SKM-1 (cell line): ENCODE results near the gene MAML3.

ENCODE experiments used
- DNase-seq: peaks from one replicate; lab custom pipeline; 2025; ENCODE audit not compliant: unreplicated experiment; lab: John Stamatoyannopoulos, UW

The MAML3 gene

GRCh38 chr4:140153718-140154571 is at the start of gene MAML3:
Gene MAML3, minus strand, starts transcription at chr4:140154184. Its CDS starts 857 bp downstream, at chr4:140153327.
- DNase-seq: peak; percentile 91

- DNase-seq: no peak
These were observed 45.0 kb upstream of the MAML3 start for GRCh38 chr4:140198942-140199341.

GRCh38 chr4:140195806-140196205 is 41.8 kb upstream of the MAML3 start:
- DNase-seq: no peak

GRCh38 chr4:140189805-140190204 is 35.8 kb upstream of the MAML3 start:
- no peak for DNase-seq

- DNase-seq: no peak
These were observed 35.0 kb upstream of the MAML3 start for GRCh38 chr4:140188975-140189374.

- no peak for DNase-seq
These were observed 33.3 kb upstream of the MAML3 start for GRCh38 chr4:140187316-140187695.

GRCh38 chr4:140186651-140187315 is 32.8 kb upstream of the MAML3 start:
- no peak for DNase-seq

- DNase-seq: no peak
These were observed 32.1 kb upstream of the MAML3 start for GRCh38 chr4:140186082-140186438.

- DNase-seq: no peak
These were observed 31.6 kb upstream of the MAML3 start for GRCh38 chr4:140185412-140186081.

- DNase-seq: no peak
These were observed 29.3 kb upstream of the MAML3 start for GRCh38 chr4:140183270-140183669.

- DNase-seq: no peak
These were observed 26.6 kb upstream of the MAML3 start for GRCh38 chr4:140180577-140180976.

GRCh38 chr4:140176735-140177134 is 22.8 kb upstream of the MAML3 start:
- DNase-seq: no peak

GRCh38 chr4:140174543-140174942 is 20.6 kb upstream of the MAML3 start:
- no peak for DNase-seq

- no peak for DNase-seq
These were observed 19.0 kb upstream of the MAML3 start for GRCh38 chr4:140172960-140173359.

GRCh38 chr4:140170299-140170698 is 16.3 kb upstream of the MAML3 start:
- DNase-seq: no peak

- DNase-seq: no peak
These were observed 15.0 kb upstream of the MAML3 start for GRCh38 chr4:140168936-140169335.

GRCh38 chr4:140168474-140168873 is 14.5 kb upstream of the MAML3 start:
- no peak for DNase-seq

- no peak for DNase-seq
These were observed 9.2 kb upstream of the MAML3 start for GRCh38 chr4:140163029-140163810.

- no peak for DNase-seq
These were observed 8.6 kb upstream of the MAML3 start for GRCh38 chr4:140162596-140162995.

- DNase-seq: no peak
These were observed 4.5 kb upstream of the MAML3 start for GRCh38 chr4:140158365-140159030.

GRCh38 chr4:140157341-140157740 is 3.4 kb upstream of the MAML3 start:
- no peak for DNase-seq
